ENCODE measurements around the gene MYL10.

Gene MYL10

GRCh38 chr7:101629171-101629570 is at the start of gene MYL10:
TSS of gene MYL10 (minus strand) at chr7:101629296. CDS start at chr7:101629118, 178 bp downstream.
- no peak for DNase-seq (ENCODE audit: low read depth)

- no peak for DNase-seq (ENCODE audit: low read depth)
Observed at GRCh38 chr7:101678658-101679057, 49.6 kb upstream of the MYL10 start.

- DNase-seq (ENCODE audit: low read depth): no peak
Observed at GRCh38 chr7:101677797-101678479, 48.8 kb upstream of the MYL10 start.

- no peak for DNase-seq (ENCODE audit: low read depth)
Observed at GRCh38 chr7:101677391-101677790, 48.3 kb upstream of the MYL10 start.

- no peak for DNase-seq (ENCODE audit: low read depth)
Observed at GRCh38 chr7:101676956-101677355, 47.9 kb upstream of the MYL10 start.

GRCh38 chr7:101676062-101676598 is 47.0 kb upstream of the MYL10 start:
- DNase-seq (ENCODE audit: low read depth): no peak

- no peak for DNase-seq (ENCODE audit: low read depth)
Observed at GRCh38 chr7:101674439-101674838, 45.3 kb upstream of the MYL10 start.

GRCh38 chr7:101673951-101674350 is 44.9 kb upstream of the MYL10 start:
- DNase-seq (ENCODE audit: low read depth): no peak

- DNase-seq (ENCODE audit: low read depth): no peak
Observed at GRCh38 chr7:101673315-101673714, 44.2 kb upstream of the MYL10 start.

GRCh38 chr7:101671371-101672356 is 42.6 kb upstream of the MYL10 start:
- no peak for DNase-seq (ENCODE audit: low read depth)

- no peak for DNase-seq (ENCODE audit: low read depth)
Observed at GRCh38 chr7:101669307-101669706, 40.2 kb upstream of the MYL10 start.

GRCh38 chr7:101668726-101669125 is 39.6 kb upstream of the MYL10 start:
- no peak for DNase-seq (ENCODE audit: low read depth)

- DNase-seq (ENCODE audit: low read depth): no peak
Observed at GRCh38 chr7:101667920-101668319, 38.8 kb upstream of the MYL10 start.

- no peak for DNase-seq (ENCODE audit: low read depth)
Observed at GRCh38 chr7:101667399-101667798, 38.3 kb upstream of the MYL10 start.

GRCh38 chr7:101666741-101667140 is 37.6 kb upstream of the MYL10 start:
- no peak for DNase-seq (ENCODE audit: low read depth)

- DNase-seq (ENCODE audit: low read depth): no peak
Observed at GRCh38 chr7:101666293-101666692, 37.2 kb upstream of the MYL10 start.

- no peak for DNase-seq (ENCODE audit: low read depth)
Observed at GRCh38 chr7:101664893-101665471, 35.9 kb upstream of the MYL10 start.

- DNase-seq (ENCODE audit: low read depth): no peak
Observed at GRCh38 chr7:101664436-101664835, 35.3 kb upstream of the MYL10 start.

- DNase-seq (ENCODE audit: low read depth): no peak
Observed at GRCh38 chr7:101663747-101664146, 34.7 kb upstream of the MYL10 start.

GRCh38 chr7:101662447-101662998 is 33.4 kb upstream of the MYL10 start:
- no peak for DNase-seq (ENCODE audit: low read depth)

- no peak for DNase-seq (ENCODE audit: low read depth)
Observed at GRCh38 chr7:101659706-101660105, 30.6 kb upstream of the MYL10 start.

- no peak for DNase-seq (ENCODE audit: low read depth)
Observed at GRCh38 chr7:101657171-101657570, 28.1 kb upstream of the MYL10 start.
